ENCODE data around the gene INHBB.

The INHBB gene

DNA sequence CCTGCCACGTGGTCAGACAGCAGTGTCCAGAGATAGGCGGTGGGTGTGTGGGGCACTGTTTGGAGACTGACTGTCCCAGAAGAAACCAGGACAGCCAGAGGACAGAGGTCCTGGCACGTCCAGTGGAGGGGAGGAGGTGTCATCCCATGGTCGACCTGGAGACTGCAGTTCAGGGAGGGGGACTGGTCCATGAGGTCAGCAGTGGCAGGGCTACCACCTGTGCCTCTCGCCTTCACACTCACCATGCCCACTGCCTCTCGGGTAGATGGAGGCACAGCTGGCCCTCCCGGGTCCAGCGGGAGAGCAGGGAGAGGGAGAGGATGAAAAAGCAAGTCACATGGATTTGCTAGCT is 53.9 kb downstream of the INHBB start:
- no peak for DNase-seq

- no peak for DNase-seq
Observed at GRCh38 chr2:120400551-120400950, 54.6 kb downstream of the INHBB start.

All from activated CD4-positive, alpha-beta T cell treated with anti-CD3 and anti-CD28 coated beads, Interleukin-2, amount 50 U/mL, for 1 hour (primary cell).